GM21737 (cell line): Measurements from ENCODE around the gene ZDHHC24.
"Not testable (repeated sequence)": the region's sequence is repeated elsewhere in the genome, so short reads cannot be mapped to it uniquely, and the experiment has no call there.

Source experiments
- ATAC-seq: cut with Tn5 transposase; IDR thresholded peaks from one replicate; pipeline ENCODE4 v1.9.1; 2021; ENCODE audit warnings: mild to moderate bottlenecking, moderate library complexity; ENCODE audit not compliant: unreplicated experiment

The ZDHHC24 gene

GRCh38 chr11:66546966-66547661, 1.3 kb upstream of the ZDHHC24 start:
- no peak for ATAC-seq

GRCh38 chr11:66546368-66546965, 619 bp upstream of the ZDHHC24 start, which contains the start of gene ACTN3:
ACTN3 (plus strand) TSS chr11:66546903; CDS start chr11:66546938, 35 bp downstream.
- ATAC-seq, result no peak

- ATAC-seq, result not testable (repeated sequence)
Observed at GRCh38 chr11:66544952-66545351, 896 bp downstream of the ZDHHC24 start.

GRCh38 chr11:66543263-66544107, 2.4 kb downstream of the ZDHHC24 start:
- no peak for ATAC-seq

- no peak for ATAC-seq
Observed at GRCh38 chr11:66542362-66542761, 3.5 kb downstream of the ZDHHC24 start.

- ATAC-seq, result no peak
Observed at GRCh38 chr11:66541892-66542291, 4.0 kb downstream of the ZDHHC24 start.

GRCh38 chr11:66540598-66540997, 5.2 kb downstream of the ZDHHC24 start:
- ATAC-seq, result not testable (repeated sequence)

GRCh38 chr11:66539870-66540213, 6.0 kb downstream of the ZDHHC24 start:
- no peak for ATAC-seq

GRCh38 chr11:66539170-66539869, 6.5 kb downstream of the ZDHHC24 start:
- ATAC-seq, result no peak

- no peak for ATAC-seq
Observed at GRCh38 chr11:66532784-66533183, 13.1 kb downstream of the ZDHHC24 start.

- ATAC-seq, result no peak
Observed at GRCh38 chr11:66531841-66532240, 14.0 kb downstream of the ZDHHC24 start.

GRCh38 chr11:66530927-66531709, 14.7 kb downstream of the ZDHHC24 start:
- ATAC-seq, result no peak

GRCh38 chr11:66529655-66530054, 16.2 kb downstream of the ZDHHC24 start:
- ATAC-seq, result no peak

- ATAC-seq, result no peak
Observed at GRCh38 chr11:66529069-66529468, 16.8 kb downstream of the ZDHHC24 start.

GRCh38 chr11:66524304-66525040, 21.4 kb downstream of the ZDHHC24 start:
- no peak for ATAC-seq

GRCh38 chr11:66523611-66524010, 22.2 kb downstream of the ZDHHC24 start:
- no peak for ATAC-seq

GRCh38 chr11:66510990-66511339, 34.9 kb downstream of the ZDHHC24 start:
- no peak for ATAC-seq

- ATAC-seq, result peak; percentile 68
Observed at GRCh38 chr11:66510271-66510989, 35.4 kb downstream of the ZDHHC24 start, which contains the start of gene BBS1. BBS1 (plus strand) TSS chr11:66510635; CDS start chr11:66510660, 25 bp downstream.

- ATAC-seq, result no peak
Observed at GRCh38 chr11:66509131-66509561, 36.7 kb downstream of the ZDHHC24 start.
